Measurements from ENCODE around the gene PDE3A.

GRCh38 chr12:20501958-20502357 lies 133.6 kb downstream of the PDE3A start:
- TF ChIP-seq CTCF (conservative IDR thresholded peaks at IDR 0.05; ENCODE audit: low read depth, low read length) (no peak), EZH2 (IDR thresholded peaks at IDR 0.05; ENCODE audit: borderline replicate concordance, low read depth, low read length, poor library complexity, severe bottlenecking) (no peak)
